LoVo (cell line): Measurements from ENCODE around the gene ACP6.
"Not testable (repeated sequence)": the region's sequence is repeated elsewhere in the genome, so short reads cannot be mapped to it uniquely, and the experiment has no call there.

ENCODE experiments used
- DNase-seq: peaks from one replicate; pipeline ENCODE4 v3.0.0-alpha.2; 2016; ENCODE audit warnings: low spot score

ACP6 gene

GRCh38 chr1:147670319-147671001 lies at the start of gene ACP6:
Gene ACP6 (minus strand): TSS chr1:147670524. CDS start chr1:147670048, 476 bp downstream.
- DNase-seq = peak; percentile 96

- DNase-seq = no peak
These were observed 49.4 kb upstream of the ACP6 start for GRCh38 chr1:147719711-147720225.

GRCh38 chr1:147719029-147719698 lies 48.8 kb upstream of the ACP6 start:
- no peak for DNase-seq

GRCh38 chr1:147717706-147718097 lies 47.4 kb upstream of the ACP6 start:
- DNase-seq = peak; percentile 18

- DNase-seq = peak; percentile 93
These were observed 46.9 kb upstream of the ACP6 start for GRCh38 chr1:147717051-147717705.

GRCh38 chr1:147712605-147713004 lies 42.3 kb upstream of the ACP6 start:
- no peak for DNase-seq

GRCh38 chr1:147700042-147701006 lies 30.0 kb upstream of the ACP6 start:
- peak; percentile 64 for DNase-seq

- DNase-seq = no peak
These were observed 29.3 kb upstream of the ACP6 start for GRCh38 chr1:147699686-147700041.

- DNase-seq = no peak
These were observed 12.9 kb upstream of the ACP6 start for GRCh38 chr1:147683163-147683763.

- not testable (repeated sequence) for DNase-seq
These were observed 10.4 kb upstream of the ACP6 start for GRCh38 chr1:147680608-147681235.

GRCh38 chr1:147677681-147678080 lies 7.4 kb upstream of the ACP6 start:
- not testable (repeated sequence) for DNase-seq

- DNase-seq = no peak
These were observed 6.2 kb upstream of the ACP6 start for GRCh38 chr1:147676311-147677085.

GRCh38 chr1:147673816-147674215 lies 3.5 kb upstream of the ACP6 start:
- DNase-seq = no peak

- DNase-seq = no peak
These were observed 3.1 kb upstream of the ACP6 start for GRCh38 chr1:147673406-147673805.

GRCh38 chr1:147669469-147670318 lies 630 bp downstream of the ACP6 start:
- peak; percentile 67 for DNase-seq

- no peak for DNase-seq
These were observed 4.8 kb downstream of the ACP6 start for GRCh38 chr1:147665521-147665920.

- DNase-seq = no peak
These were observed 6.1 kb downstream of the ACP6 start for GRCh38 chr1:147664206-147664605.

GRCh38 chr1:147654511-147654910 lies 15.8 kb downstream of the ACP6 start:
- DNase-seq = no peak

- DNase-seq = no peak
These were observed 18.0 kb downstream of the ACP6 start for GRCh38 chr1:147652306-147652705.
